ENCODE data around the gene ZIC4. TPM values are rescaled to one million over a fixed set of nuclear protein-coding genes. Genes with fewer than 3 reads are reported as not detected.

Gene ZIC4
- polyA plus RNA-seq, 3 donors: not detected

- Mint-ChIP-seq H3K27ac (no peak overlapping the region), H3K36me3 (no peaks in the 10 kb centered on the region), H3K4me3 (no peak overlapping the region), H3K27me3 (ENCODE audit: low read depth in 3 of 3) (peaks cover 16 to 22% (median 18%) of the 10 kb centered on the region in 3 donors), H3K9me3 (peaks cover 0 to 5% (median 0%) of the 10 kb centered on the region in 7 donors), H3K4me1 (no peaks in the 10 kb centered on the region)
- no peak for TF ChIP-seq CTCF (IDR thresholded peaks at IDR 0.05)
- Histone ChIP-seq H3K36me3 (replicated peaks in 1 of 2; ENCODE audit: control insufficient read depth in 1 of 2, insufficient read depth in 2 of 2, low read length in 2 of 2) (no peaks in the 10 kb centered on the region), H3K4me3 (replicated peaks in 1 of 3; ENCODE audit: low read depth in 2 of 3, low read length in 3 of 3) (no peak overlapping the region), H3K9me3 (replicated peaks in 1 of 2; ENCODE audit: control insufficient read depth in 1 of 2, insufficient read depth in 1 of 2, low read length in 2 of 2) (peaks cover 0 to 2% of the 10 kb centered on the region in 2 donors), H3K27me3 (ENCODE audit: control insufficient read depth in 2 of 2, insufficient read depth in 2 of 2, low read length in 2 of 2) (peaks cover 12 to 20% of the 10 kb centered on the region in 2 donors), H4K20me1 (ENCODE audit: insufficient read depth, low read length) (no peaks in the 10 kb centered on the region), H3K9ac (ENCODE audit: insufficient read depth, low read length, poor library complexity, severe bottlenecking) (no peak overlapping the region), H2AFZ (ENCODE audit: insufficient read depth, low read depth, low read length, poor library complexity, severe bottlenecking) (no peak overlapping the region), H3K4me1 (ENCODE audit: control insufficient read depth in 1 of 2, insufficient read depth in 2 of 2, low read length in 2 of 2) (no peaks in the 10 kb centered on the region), H3K27ac (ENCODE audit: low read depth in 1 of 2, low read length in 2 of 2) (no peak overlapping the region), H3K79me2 (ENCODE audit: insufficient read depth, low read length) (no peaks in the 10 kb centered on the region), H3K4me2 (replicated peaks; ENCODE audit: extremely low read depth, low read length, poor library complexity, severe bottlenecking) (no peak overlapping the region)
- intact Hi-C loops (cut with micrococcal nuclease): no loop called here
- DNase-seq: no peak
- WGBS (ENCODE audit: insufficient coverage): no CpG with 5 or more reads among the region's 1 CpG
Observed at GRCh38 chr3:147348976-147349375, 57.4 kb downstream of the ZIC4 start.

GRCh38 chr3:147343926-147344325, 62.4 kb downstream of the ZIC4 start:
- WGBS (ENCODE audit: insufficient coverage): no CpG with 5 or more reads among the region's 1 CpG
- H4K20me1 ChIP-seq (ENCODE audit: insufficient read depth, low read length): no peaks in the 10 kb centered on the region
- no peaks in the 10 kb centered on the region for H3K4me1 Mint-ChIP-seq
- H3K4me3 Mint-ChIP-seq: no peak overlapping the region
- no peak overlapping the region for H3K27ac Mint-ChIP-seq
- peaks cover 0 to 5% (median 1%) of the 10 kb centered on the region in 7 donors for H3K9me3 Mint-ChIP-seq
- no peaks in the 10 kb centered on the region for H3K4me1 ChIP-seq (ENCODE audit: control insufficient read depth in 1 of 2, insufficient read depth in 2 of 2, low read length in 2 of 2)
- TF ChIP-seq CTCF (IDR thresholded peaks at IDR 0.05): no peak
- no peaks in the 10 kb centered on the region for H3K79me2 ChIP-seq (ENCODE audit: insufficient read depth, low read length)
- H3K36me3 ChIP-seq (replicated peaks in 1 of 2; ENCODE audit: control insufficient read depth in 1 of 2, insufficient read depth in 2 of 2, low read length in 2 of 2): no peaks in the 10 kb centered on the region
- no peak overlapping the region for H3K4me2 ChIP-seq (replicated peaks; ENCODE audit: extremely low read depth, low read length, poor library complexity, severe bottlenecking)
- no peak overlapping the region for H3K4me3 ChIP-seq (replicated peaks in 1 of 3; ENCODE audit: low read depth in 2 of 3, low read length in 3 of 3)
- H3K27me3 Mint-ChIP-seq (ENCODE audit: low read depth in 3 of 3): peaks cover 0 to 4% (median 3%) of the 10 kb centered on the region in 3 donors
- H2AFZ ChIP-seq (ENCODE audit: insufficient read depth, low read depth, low read length, poor library complexity, severe bottlenecking): no peak overlapping the region
- H3K36me3 Mint-ChIP-seq: no peaks in the 10 kb centered on the region
- no peak for DNase-seq
- no peak overlapping the region for H3K27ac ChIP-seq (ENCODE audit: low read depth in 1 of 2, low read length in 2 of 2)
- H3K9me3 ChIP-seq (replicated peaks in 1 of 2; ENCODE audit: control insufficient read depth in 1 of 2, insufficient read depth in 1 of 2, low read length in 2 of 2): no peaks in the 10 kb centered on the region
- intact Hi-C loops (cut with micrococcal nuclease): no loop called here
- no peaks in the 10 kb centered on the region for H3K27me3 ChIP-seq (ENCODE audit: control insufficient read depth in 2 of 2, insufficient read depth in 2 of 2, low read length in 2 of 2)
- no peak overlapping the region for H3K9ac ChIP-seq (ENCODE audit: insufficient read depth, low read length, poor library complexity, severe bottlenecking)

All from CD14-positive monocyte (primary cell).